ENCODE results near the gene EMILIN3. TPM values are rescaled to one million over a fixed set of nuclear protein-coding genes. Genes with fewer than 3 reads are reported as not detected.
A peak's percentile ranks its signal among the peaks of the same experiment; 100 is the strongest.

EMILIN3 gene
- total RNA-seq, 3 donors from 2014 or later = not detected

- Mint-ChIP-seq H3K27me3 (ENCODE audit: low read depth) (peaks cover 43% of the 10 kb centered on the region), H3K36me3 (ENCODE audit: insufficient read depth) (no peaks in the 10 kb centered on the region), H3K9me3 (no peaks in the 10 kb centered on the region), H3K4me3 (no peak overlapping the region), H3K4me1 (ENCODE audit: low read depth) (no peaks in the 10 kb centered on the region)
- ATAC-seq (no peak), DNase-seq (no peak)
These were observed 10.7 kb upstream of the EMILIN3 start for GRCh38 chr20:41377275-41377674.

DNA sequence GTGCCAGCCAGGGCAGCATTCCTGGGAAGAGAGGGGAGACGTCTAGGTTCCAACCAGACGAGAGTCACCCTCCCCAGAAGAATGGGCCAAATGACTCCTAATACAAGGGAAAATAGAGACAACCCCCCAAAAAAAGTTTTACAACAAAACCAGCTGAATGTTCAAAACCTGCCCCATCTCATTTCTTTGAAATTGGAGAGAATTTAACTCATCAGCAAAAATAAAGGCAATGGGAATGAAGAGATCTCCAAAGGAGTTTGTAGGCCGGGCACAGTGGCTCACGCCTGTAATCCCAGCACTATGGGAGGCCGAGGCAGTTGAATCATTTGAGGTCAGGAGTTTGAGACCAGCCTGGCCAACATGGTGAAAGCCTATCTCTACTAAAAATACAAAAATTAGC, 9.7 kb upstream of the EMILIN3 start:
- peaks cover 43% of the 10 kb centered on the region for H3K27me3 Mint-ChIP-seq (ENCODE audit: low read depth)
- ATAC-seq (no peak), DNase-seq (no peak)
- H3K4me3 Mint-ChIP-seq = no peak overlapping the region
- peaks cover 2% of the 10 kb centered on the region for H3K9me3 Mint-ChIP-seq
- H3K36me3 Mint-ChIP-seq (ENCODE audit: insufficient read depth) = no peaks in the 10 kb centered on the region
- no peaks in the 10 kb centered on the region for H3K4me1 Mint-ChIP-seq (ENCODE audit: low read depth)

DNA sequence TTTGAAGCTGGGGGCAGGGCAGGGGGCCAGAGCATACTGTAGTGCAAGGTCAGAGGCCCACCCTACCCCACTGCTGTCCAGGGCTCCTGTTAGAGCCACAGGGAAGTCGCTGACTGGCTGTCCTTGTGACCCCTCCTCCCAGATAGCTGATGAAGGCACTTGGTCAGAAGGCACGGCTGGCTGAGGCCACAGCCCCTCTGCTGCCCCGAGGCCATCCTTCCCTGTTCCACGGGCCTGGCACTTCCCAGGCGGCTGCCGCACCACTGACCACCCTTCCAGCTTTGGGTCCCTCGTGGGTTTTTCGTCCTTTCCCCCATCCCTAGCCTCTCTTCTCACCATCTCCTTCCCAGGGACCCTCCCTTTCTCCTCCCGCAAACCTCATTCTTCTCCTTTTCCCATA, 9.2 kb upstream of the EMILIN3 start:
- ATAC-seq = no peak
- Mint-ChIP-seq H3K4me3 (no peak overlapping the region), H3K9me3 (peaks cover 6% of the 10 kb centered on the region), H3K4me1 (ENCODE audit: low read depth) (no peaks in the 10 kb centered on the region), H3K27me3 (ENCODE audit: low read depth) (peaks cover 41% of the 10 kb centered on the region), H3K36me3 (ENCODE audit: insufficient read depth) (no peaks in the 10 kb centered on the region)
- no peak for DNase-seq

GRCh38 chr20:41373931-41374920, 7.6 kb upstream of the EMILIN3 start:
- Mint-ChIP-seq H3K36me3 (ENCODE audit: insufficient read depth) (no peaks in the 10 kb centered on the region), H3K4me1 (ENCODE audit: low read depth) (no peaks in the 10 kb centered on the region), H3K9me3 (peaks cover 6% of the 10 kb centered on the region), H3K4me3 (no peak overlapping the region), H3K27me3 (ENCODE audit: low read depth) (peaks cover 43% of the 10 kb centered on the region)
- ATAC-seq = no peak
- DNase-seq = no peak

- Mint-ChIP-seq H3K4me1 (ENCODE audit: low read depth) (no peaks in the 10 kb centered on the region), H3K9me3 (peaks cover 6% of the 10 kb centered on the region), H3K4me3 (no peak overlapping the region), H3K36me3 (ENCODE audit: insufficient read depth) (no peaks in the 10 kb centered on the region), H3K27me3 (ENCODE audit: low read depth) (peaks cover 45% of the 10 kb centered on the region)
- no peak for DNase-seq
- no peak for ATAC-seq
These were observed 6.7 kb upstream of the EMILIN3 start for GRCh38 chr20:41373251-41373783.

- H3K9me3 Mint-ChIP-seq = peaks cover 6% of the 10 kb centered on the region
- H3K36me3 Mint-ChIP-seq (ENCODE audit: insufficient read depth) = no peaks in the 10 kb centered on the region
- no peak overlapping the region for H3K4me3 Mint-ChIP-seq
- H3K4me1 Mint-ChIP-seq (ENCODE audit: low read depth) = peaks cover 6% of the 10 kb centered on the region
- ATAC-seq (no peak), DNase-seq (no peak)
- H3K27me3 Mint-ChIP-seq (ENCODE audit: low read depth) = peaks cover 41% of the 10 kb centered on the region
These were observed 4.8 kb upstream of the EMILIN3 start for GRCh38 chr20:41371371-41371770.

- Mint-ChIP-seq H3K27me3 (ENCODE audit: low read depth) (peaks cover 37% of the 10 kb centered on the region), H3K9me3 (peaks cover 6% of the 10 kb centered on the region)
These were observed 3.6 kb upstream of the EMILIN3 start for GRCh38 chr20:41370176-41370575.

GRCh38 chr20:41369673-41370072, 3.1 kb upstream of the EMILIN3 start:
- H3K4me1 Mint-ChIP-seq (ENCODE audit: low read depth) = peaks cover 6% of the 10 kb centered on the region
- peaks cover 6% of the 10 kb centered on the region for H3K9me3 Mint-ChIP-seq
- H3K27me3 Mint-ChIP-seq (ENCODE audit: low read depth) = peaks cover 41% of the 10 kb centered on the region
- H3K4me3 Mint-ChIP-seq = no peak overlapping the region
- no peaks in the 10 kb centered on the region for H3K36me3 Mint-ChIP-seq (ENCODE audit: insufficient read depth)
- ATAC-seq (no peak), DNase-seq (no peak)

More at GRCh38 chr20:41370176-41370575, 3.6 kb upstream of the EMILIN3 start:
- Mint-ChIP-seq H3K4me3 (no peak overlapping the region), H3K36me3 (ENCODE audit: insufficient read depth) (no peaks in the 10 kb centered on the region), H3K4me1 (ENCODE audit: low read depth) (peaks cover 6% of the 10 kb centered on the region)
- ATAC-seq = no peak
- DNase-seq = no peak

DNA sequence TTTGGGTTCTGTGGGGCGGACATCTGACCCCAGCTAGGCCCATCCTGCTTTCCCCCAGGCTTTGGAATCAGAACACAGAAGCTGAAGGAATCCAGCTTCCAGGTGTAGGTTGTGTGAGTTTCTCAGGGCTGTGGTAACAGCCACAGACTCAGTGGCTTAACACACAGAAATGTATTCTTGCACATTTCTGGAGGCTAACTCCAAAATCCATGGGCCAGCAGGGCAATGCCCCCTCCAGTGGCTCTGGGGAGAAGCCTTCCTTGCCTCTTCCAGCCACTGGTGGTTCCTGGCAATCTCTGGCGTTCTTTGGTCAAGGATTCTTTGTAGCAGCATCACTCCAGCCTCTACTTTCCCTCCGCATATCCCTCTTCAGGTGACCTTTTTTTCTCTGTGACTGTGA, 1.3 kb upstream of the EMILIN3 start:
- peaks cover 6% of the 10 kb centered on the region for H3K9me3 Mint-ChIP-seq
- no peak overlapping the region for H3K4me3 Mint-ChIP-seq
- H3K4me1 Mint-ChIP-seq (ENCODE audit: low read depth) = peaks cover 6% of the 10 kb centered on the region
- H3K27me3 Mint-ChIP-seq (ENCODE audit: low read depth) = peaks cover 39% of the 10 kb centered on the region
- ATAC-seq (no peak), DNase-seq (no peak)
- H3K36me3 Mint-ChIP-seq (ENCODE audit: insufficient read depth) = no peaks in the 10 kb centered on the region

- DNase-seq (no peak), ATAC-seq (no peak)
- H3K36me3 Mint-ChIP-seq (ENCODE audit: insufficient read depth) = no peaks in the 10 kb centered on the region
- H3K9me3 Mint-ChIP-seq = peaks cover 6% of the 10 kb centered on the region
- H3K4me1 Mint-ChIP-seq (ENCODE audit: low read depth) = peaks cover 6% of the 10 kb centered on the region
- peak overlapping the region; percentile 33 for H3K4me3 Mint-ChIP-seq
- peaks cover 38% of the 10 kb centered on the region for H3K27me3 Mint-ChIP-seq (ENCODE audit: low read depth)
These were observed 726 bp upstream of the EMILIN3 start for GRCh38 chr20:41367393-41367695.

- no peak overlapping the region for H3K4me3 Mint-ChIP-seq
These were observed 657 bp downstream of the EMILIN3 start for GRCh38 chr20:41365777-41366545.

DNA sequence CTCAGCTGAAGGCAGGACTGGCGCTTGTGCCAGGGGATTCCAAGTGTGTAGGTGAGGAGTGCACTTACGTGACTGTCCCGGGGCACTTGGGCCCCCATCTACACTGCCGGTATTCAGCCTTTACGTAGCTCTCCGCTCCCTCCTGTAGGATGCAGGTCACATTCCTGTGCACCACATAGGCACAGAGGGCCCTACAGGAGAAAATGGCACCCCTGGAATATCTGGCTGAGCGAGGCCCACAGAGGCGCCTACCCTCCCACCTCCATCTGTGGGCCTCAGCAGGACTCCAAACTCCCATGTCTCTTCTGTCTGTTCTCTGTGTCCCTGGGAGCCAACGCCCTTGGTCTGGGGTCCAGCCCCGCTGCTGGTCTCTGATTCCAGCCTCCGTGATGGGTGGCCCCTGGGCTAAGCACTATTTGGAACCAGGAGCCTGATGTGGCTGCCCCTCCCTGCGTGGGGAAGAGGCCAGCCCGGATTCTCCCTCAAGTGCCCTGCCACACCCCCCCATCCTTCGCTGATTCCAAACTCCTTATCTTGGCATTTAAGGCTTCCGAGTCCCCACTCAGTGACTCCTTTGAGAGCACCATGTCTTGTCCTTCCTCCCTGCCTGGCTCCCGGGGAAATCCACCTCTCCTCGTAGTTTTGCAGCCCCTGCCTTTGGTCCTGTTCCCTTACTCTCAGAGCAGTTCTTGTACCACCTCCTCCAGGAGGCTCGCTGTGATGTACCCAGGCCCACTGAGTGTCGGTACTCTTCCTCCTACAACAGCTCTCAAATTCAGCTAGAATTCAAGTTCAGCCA, 1.5 kb downstream of the EMILIN3 start:
- H3K4me3 Mint-ChIP-seq = no peak overlapping the region
- H3K36me3 Mint-ChIP-seq (ENCODE audit: insufficient read depth) = no peaks in the 10 kb centered on the region
- peaks cover 6% of the 10 kb centered on the region for H3K4me1 Mint-ChIP-seq (ENCODE audit: low read depth)
- ATAC-seq = no peak
- no peak for DNase-seq
- peaks cover 38% of the 10 kb centered on the region for H3K27me3 Mint-ChIP-seq (ENCODE audit: low read depth)
- no peaks in the 10 kb centered on the region for H3K9me3 Mint-ChIP-seq

More at GRCh38 chr20:41365777-41366545, 657 bp downstream of the EMILIN3 start:
- DNase-seq = no peak
- H3K27me3 Mint-ChIP-seq (ENCODE audit: low read depth) = peaks cover 38% of the 10 kb centered on the region
- H3K4me1 Mint-ChIP-seq (ENCODE audit: low read depth) = peaks cover 6% of the 10 kb centered on the region
- H3K36me3 Mint-ChIP-seq (ENCODE audit: insufficient read depth) = no peaks in the 10 kb centered on the region
- ATAC-seq = peak; percentile 58 to 62
- H3K9me3 Mint-ChIP-seq = peaks cover under 1% of the 10 kb centered on the region

GRCh38 chr20:41364236-41364855, 2.3 kb downstream of the EMILIN3 start:
- no peak for DNase-seq
- Mint-ChIP-seq H3K4me3 (no peak overlapping the region), H3K27me3 (ENCODE audit: low read depth) (peaks cover 31% of the 10 kb centered on the region), H3K9me3 (no peaks in the 10 kb centered on the region), H3K36me3 (ENCODE audit: insufficient read depth) (no peaks in the 10 kb centered on the region), H3K4me1 (ENCODE audit: low read depth) (peaks cover 6% of the 10 kb centered on the region)
- no peak for ATAC-seq

All from activated T-cell treated with anti-CD3 and anti-CD28 coated beads, Interleukin-2, amount 50 U/mL, for 4 hours (primary cell).